ENCODE data around the gene CDKL1.

- TF ChIP-seq EZH2 (IDR thresholded peaks at IDR 0.05; ENCODE audit: borderline replicate concordance, low read depth, low read length, poor library complexity, severe bottlenecking): no peak
- no peak for TF ChIP-seq CTCF (conservative IDR thresholded peaks at IDR 0.05; ENCODE audit: low read depth, low read length)
Measured at GRCh38 chr14:50288146-50288545, 108.5 kb downstream of the CDKL1 start.
